A549 (cell line): ENCODE data around the gene CRISPLD2. TPM values are rescaled to one million over a fixed set of nuclear protein-coding genes. Genes with fewer than 3 reads are reported as not detected.

Source experiments
- ATAC-seq, 2 experiments: fragments of 200-7000 bp in 1 of 2; fragments of >200 bp in 1 of 2; cut with Nextera tagmentation in 1 of 2; cut with Tn5 transposase in 1 of 2; 3 replicates each; pipeline versions ENCODE4 v1.8.0 to v1.9.1; 2018 to 2020; ENCODE audit warnings: mild to moderate bottlenecking in 1 of 2, moderate library complexity in 1 of 2
- CTCF ChIA-PET: fragments of 300-600 bp; sonication (Branson Sonifier 250); formaldehyde crosslinking; extraction: SDS; loops from one replicate; lab custom pipeline; 2021; ENCODE audit warnings: antibody characterized with exemption, inconsistent platforms; lab: Yijun Ruan, JAX
- POLR2A ChIA-PET: fragments of 350-600 bp; formaldehyde crosslinking; extraction: SDS; loops from one replicate; lab custom pipeline; 2021; ENCODE audit warnings: antibody characterized with exemption, inconsistent platforms; lab: Yijun Ruan, JAX
- DNase-seq, 2 experiments: peaks; one replicate each; pipeline versions ENCODE4 v3.0.0 to v3.0.0-alpha.2; 2011 to 2016; ENCODE audit warnings: low read depth in 1 of 2, low spot score in 1 of 2
- FAIRE-seq: peaks from 2 replicates; lab custom pipeline; 2011; peaks lifted over from hg19 to GRCh38; lab: Jason Lieb, UNC
- H3K27ac ChIP-seq, 2 experiments: fragments of >200 bp; sonication (Bioruptor Twin); formaldehyde crosslinking; 3 replicates each; pipeline ENCODE4 v1.5.1; 2016 to 2017
- H3K4me1 ChIP-seq: fragments of >200 bp; sonication (Bioruptor Twin); formaldehyde crosslinking; 3 replicates; pipeline ENCODE4 v1.6.1; 2016
- H3K4me2 ChIP-seq: fragments of >200 bp; sonication (Bioruptor Twin); formaldehyde crosslinking; 3 replicates; pipeline ENCODE4 v1.6.1; 2016
- H3K4me3 ChIP-seq: fragments of >200 bp; sonication (Bioruptor Twin); formaldehyde crosslinking; 3 replicates; pipeline ENCODE4 v1.5.1; 2016
- H3K9me3 ChIP-seq: fragments of >200 bp; sonication (Bioruptor Twin); formaldehyde crosslinking; 3 replicates; pipeline ENCODE4 v1.6.1; 2016
- BHLHE40 ChIP-seq: IDR thresholded peaks from 2 replicates; pipeline ENCODE4 v1.6.1; 2012; ENCODE audit warnings: low read depth, low read length, inconsistent platforms
- CBX2 ChIP-seq: fragments of 200-600 bp; sonication (generic); IDR thresholded peaks from 2 replicates; pipeline ENCODE4 v1.6.1; 2016; ENCODE audit warnings: low read depth, mild to moderate bottlenecking, borderline replicate concordance
- CEBPB ChIP-seq, 2 experiments: fragments of >200 bp in 1 of 2; sonication (Bioruptor Twin) in 1 of 2; formaldehyde crosslinking in 1 of 2; IDR thresholded peaks; 2 replicates each; pipeline ENCODE4 v1.6.1; 2012 to 2016
- CHD2 ChIP-seq: fragments of 150-350 bp; IDR thresholded peaks from 2 replicates; pipeline ENCODE4 v1.6.1; 2014; ENCODE audit warnings: low read length; ENCODE audit not compliant: partially characterized antibody
- CHD4 ChIP-seq: fragments of 200-600 bp; sonication (generic); IDR thresholded peaks from 2 replicates; pipeline ENCODE4 v1.6.1; 2016; ENCODE audit warnings: antibody characterized with exemption, mild to moderate bottlenecking, borderline replicate concordance
- EHF ChIP-seq: fragments of 250-450 bp; sonication (Bioruptor Pico); IDR thresholded peaks from 2 replicates; pipeline ENCODE4 v1.5.0; 2020; ENCODE audit warnings: mild to moderate bottlenecking
- ELK1 ChIP-seq: fragments of 150-350 bp; IDR thresholded peaks from 2 replicates; pipeline ENCODE4 v1.6.1; 2014; ENCODE audit warnings: low read depth, mild to moderate bottlenecking, low read length
- EP300 ChIP-seq, 2 experiments: fragments of >200 bp; sonication (Bioruptor Twin); formaldehyde crosslinking; IDR thresholded peaks; 2 replicates in 1 of 2; 3 replicates in 1 of 2; pipeline ENCODE4 v1.6.1; 2016 to 2017
- ESRRA ChIP-seq: fragments of 150-350 bp; IDR thresholded peaks from 2 replicates; pipeline ENCODE4 v1.6.1; 2014; ENCODE audit warnings: mild to moderate bottlenecking, low read length, borderline replicate concordance
- FOSB ChIP-seq: fragments of 250-450 bp; sonication (Bioruptor Pico); IDR thresholded peaks from 2 replicates; pipeline ENCODE4 v1.5.0; 2020; ENCODE audit warnings: mild to moderate bottlenecking, moderate library complexity
- FOSL2 ChIP-seq, 2 experiments: fragments of 450-650 bp in 1 of 2; fragments of >200 bp in 1 of 2; sonication (Bioruptor Twin) in 1 of 2; formaldehyde crosslinking; IDR thresholded peaks; 2 replicates each; pipeline versions ENCODE4 v1.5.0 to v1.6.1; 2016 to 2020; ENCODE audit warnings: mild to moderate bottlenecking in 1 of 2, moderate library complexity in 1 of 2
- HOXA7 ChIP-seq: fragments of 250-450 bp; sonication (Bioruptor Pico); IDR thresholded peaks from 2 replicates; pipeline ENCODE4 v1.5.0; 2020; ENCODE audit warnings: mild to moderate bottlenecking, moderate library complexity
- HOXB13 ChIP-seq: fragments of 250-450 bp; sonication (Bioruptor Pico); IDR thresholded peaks from 2 replicates; pipeline ENCODE4 v1.5.0; 2020; ENCODE audit warnings: low read depth, mild to moderate bottlenecking, moderate library complexity
- KDM1A ChIP-seq: fragments of 200-600 bp; sonication (generic); IDR thresholded peaks from 2 replicates; pipeline ENCODE4 v1.6.1; 2016; ENCODE audit warnings: low read depth, mild to moderate bottlenecking
- KDM5A ChIP-seq: fragments of 200-600 bp; sonication (generic); IDR thresholded peaks from 2 replicates; pipeline ENCODE4 v1.6.1; 2016; ENCODE audit warnings: antibody characterized with exemption, mild to moderate bottlenecking
- MAFK ChIP-seq: fragments of 450-650 bp; IDR thresholded peaks from 2 replicates; pipeline ENCODE4 v1.6.1; 2014; ENCODE audit not compliant: partially characterized antibody
- MAZ ChIP-seq: fragments of 150-350 bp; IDR thresholded peaks from 2 replicates; pipeline ENCODE4 v1.6.1; 2014; ENCODE audit warnings: antibody characterized with exemption, low read depth, low read length, borderline replicate concordance
- NFE2L2 ChIP-seq: fragments of 150-350 bp; conservative IDR thresholded peaks from 2 replicates; pipeline ENCODE4 v1.6.1; 2014; ENCODE audit warnings: low read length
- NR3C1 ChIP-seq: fragments of >200 bp; sonication (Bioruptor Twin); formaldehyde crosslinking; IDR thresholded peaks from 3 replicates; pipeline ENCODE4 v1.6.1; 2017
- POLR2A ChIP-seq: IDR thresholded peaks from 2 replicates; pipeline ENCODE4 v1.6.1; 2012; ENCODE audit warnings: mild to moderate bottlenecking, low read length
- RFX5 ChIP-seq: fragments of 450-650 bp; IDR thresholded peaks from 2 replicates; pipeline ENCODE4 v1.7.1; 2014; ENCODE audit warnings: antibody characterized with exemption, mild to moderate bottlenecking, moderate library complexity
- SREBF2 ChIP-seq: fragments of 450-650 bp; IDR thresholded peaks from 2 replicates; pipeline ENCODE4 v1.6.1; 2014; ENCODE audit warnings: mild to moderate bottlenecking, moderate library complexity
- TP53 ChIP-seq: fragments of 250-450 bp; sonication (Bioruptor Pico); IDR thresholded peaks from 2 replicates; pipeline ENCODE4 v1.5.0; 2021; ENCODE audit warnings: mild to moderate bottlenecking, moderate library complexity
- ZC3H11A ChIP-seq: fragments of 450-650 bp; IDR thresholded peaks from 2 replicates; pipeline ENCODE4 v1.6.1; 2014; ENCODE audit warnings: antibody characterized with exemption, mild to moderate bottlenecking
- ZSCAN20 ChIP-seq: fragments of 250-450 bp; sonication (Bioruptor Pico); IDR thresholded peaks from 2 replicates; pipeline ENCODE4 v1.8.0; 2022; ENCODE audit warnings: mild to moderate bottlenecking, moderate library complexity
- WGBS: methylation state at CpG from one replicate; pipeline ENCODE4 v1.1.6; 2017; ENCODE audit errors: missing lambda C conversion rate; 5-methylcytosine and 5-hydroxymethylcytosine counted together
- polyA plus RNA-seq, 4 experiments: library from polyadenylated mRNA; depleted of rRNA in 3 of 4; stranded (reverse); fragments of >200 nt; fragmentation: RNase III in 1 of 4; extraction: RNeasy Plus Mini Kit Qiagen cat#74134 plus additional on column Dnase treatment in 1 of 4; gene quantifications; 2 replicates in 3 of 4; 3 replicates in 1 of 4; pipeline ENCODE4 v1.2.3, GENCODE V29; 2011 to 2017
- TF ChIP-seq, protein P1 (sequence below): fragments of 250-450 bp; sonication (Bioruptor Pico); IDR thresholded peaks from 2 replicates; pipeline ENCODE4 v1.5.0; 2020; ENCODE audit warnings: low read depth, mild to moderate bottlenecking, moderate library complexity
- TF ChIP-seq, protein P2 (sequence below): fragments of >200 bp; sonication (Bioruptor Twin); formaldehyde crosslinking; IDR thresholded peaks from 3 replicates; pipeline ENCODE4 v1.5.1; 2016
- TF ChIP-seq, protein P3 (sequence below): IDR thresholded peaks from 2 replicates; pipeline ENCODE4 v1.6.1; 2012

Gene CRISPLD2
- polyA plus RNA-seq, 2 of the 4 experiments (the other 2 are of a cell fraction) = 0.85 to 1.6 TPM

GRCh38 chr16:84919269-84919668, 99.5 kb downstream of the CRISPLD2 start:
- FAIRE-seq = no peak
- TF ChIP-seq CBX2 (no peak), EHF (CRISPR knock-in tag) (no peak), HOXA7 (CRISPR knock-in tag) (no peak), RFX5 (no peak), ESRRA (no peak), FOSB (no peak), KDM1A (no peak), BHLHE40 (no peak), MAZ (no peak), ZC3H11A (no peak), CEBPB (IDR thresholded peaks at IDR 0.05) (no peak), NR3C1 (no peak), EP300 (IDR thresholded peaks at IDR 0.05) (no peak), SREBF2 (no peak), TP53 (no peak), HOXB13 (CRISPR knock-in tag) (no peak), CHD2 (no peak)
- TF ChIP-seq, protein P1, sequence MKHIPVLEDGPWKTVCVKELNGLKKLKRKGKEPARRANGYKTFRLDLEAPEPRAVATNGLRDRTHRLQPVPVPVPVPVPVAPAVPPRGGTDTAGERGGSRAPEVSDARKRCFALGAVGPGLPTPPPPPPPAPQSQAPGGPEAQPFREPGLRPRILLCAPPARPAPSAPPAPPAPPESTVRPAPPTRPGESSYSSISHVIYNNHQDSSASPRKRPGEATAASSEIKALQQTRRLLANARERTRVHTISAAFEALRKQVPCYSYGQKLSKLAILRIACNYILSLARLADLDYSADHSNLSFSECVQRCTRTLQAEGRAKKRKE = no peak
- TF ChIP-seq, all 56 proteins: peak for 0
- Histone ChIP-seq H3K4me1 (no peaks in the 10 kb centered on the region), H3K4me2 (no peak overlapping the region), H3K4me3 (no peak overlapping the region), H3K27ac (no peak overlapping the region), H3K9me3 (no peaks in the 10 kb centered on the region)
- no peak for DNase-seq
- ATAC-seq = no peak
- ChIA-PET CTCF (interaction anchor here (0.7 to 3.4 kb wide), 5 partner anchors 10 to 1433 kb away, joined by 3 to 14 read pairs (median 8); no protein-coding TSS in a partner anchor), POLR2A (no interaction called here)
- 64% methylated on average over 7 of the region's 7 CpGs for WGBS

DNA sequence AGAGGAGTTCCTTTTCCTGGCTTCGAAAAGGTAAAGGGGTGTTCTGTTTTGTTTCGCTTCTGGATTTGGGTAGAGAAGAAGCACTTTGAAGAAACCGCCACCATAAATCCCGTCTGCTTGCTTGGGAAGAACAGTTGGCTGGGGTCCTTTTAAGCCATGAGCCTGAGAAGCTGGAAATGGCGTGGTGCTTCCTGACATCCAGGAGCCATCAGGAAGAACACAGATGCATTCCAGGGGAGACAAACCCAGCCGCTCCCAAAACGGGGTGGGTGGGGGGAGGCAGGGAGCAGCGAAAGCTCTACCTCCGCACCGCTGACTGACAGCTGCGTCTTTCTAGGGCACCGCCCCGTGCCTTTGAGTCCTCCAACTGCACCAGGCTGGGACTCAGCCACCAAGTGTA, 99.9 kb downstream of the CRISPLD2 start:
- WGBS = 74% methylated on average over 7 of the region's 13 CpGs
- ChIA-PET POLR2A (no interaction called here), CTCF (interaction anchor here (0.7 to 3.4 kb wide), 6 partner anchors 9 to 1433 kb away, joined by 3 to 14 read pairs (median 8); no protein-coding TSS in a partner anchor)
- TF ChIP-seq MAZ = no peak
- TF ChIP-seq ZSCAN20 (CRISPR knock-in tag) = no peak
- no peak for TF ChIP-seq POLR2A
- TF ChIP-seq, protein P1 = no peak
- TF ChIP-seq HOXA7 (CRISPR knock-in tag) = no peak
- TF ChIP-seq, protein P2, sequence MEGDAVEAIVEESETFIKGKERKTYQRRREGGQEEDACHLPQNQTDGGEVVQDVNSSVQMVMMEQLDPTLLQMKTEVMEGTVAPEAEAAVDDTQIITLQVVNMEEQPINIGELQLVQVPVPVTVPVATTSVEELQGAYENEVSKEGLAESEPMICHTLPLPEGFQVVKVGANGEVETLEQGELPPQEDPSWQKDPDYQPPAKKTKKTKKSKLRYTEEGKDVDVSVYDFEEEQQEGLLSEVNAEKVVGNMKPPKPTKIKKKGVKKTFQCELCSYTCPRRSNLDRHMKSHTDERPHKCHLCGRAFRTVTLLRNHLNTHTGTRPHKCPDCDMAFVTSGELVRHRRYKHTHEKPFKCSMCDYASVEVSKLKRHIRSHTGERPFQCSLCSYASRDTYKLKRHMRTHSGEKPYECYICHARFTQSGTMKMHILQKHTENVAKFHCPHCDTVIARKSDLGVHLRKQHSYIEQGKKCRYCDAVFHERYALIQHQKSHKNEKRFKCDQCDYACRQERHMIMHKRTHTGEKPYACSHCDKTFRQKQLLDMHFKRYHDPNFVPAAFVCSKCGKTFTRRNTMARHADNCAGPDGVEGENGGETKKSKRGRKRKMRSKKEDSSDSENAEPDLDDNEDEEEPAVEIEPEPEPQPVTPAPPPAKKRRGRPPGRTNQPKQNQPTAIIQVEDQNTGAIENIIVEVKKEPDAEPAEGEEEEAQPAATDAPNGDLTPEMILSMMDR = no peak
- TF ChIP-seq ELK1 = no peak
- TF ChIP-seq KDM5A = no peak
- TF ChIP-seq, protein P3, sequence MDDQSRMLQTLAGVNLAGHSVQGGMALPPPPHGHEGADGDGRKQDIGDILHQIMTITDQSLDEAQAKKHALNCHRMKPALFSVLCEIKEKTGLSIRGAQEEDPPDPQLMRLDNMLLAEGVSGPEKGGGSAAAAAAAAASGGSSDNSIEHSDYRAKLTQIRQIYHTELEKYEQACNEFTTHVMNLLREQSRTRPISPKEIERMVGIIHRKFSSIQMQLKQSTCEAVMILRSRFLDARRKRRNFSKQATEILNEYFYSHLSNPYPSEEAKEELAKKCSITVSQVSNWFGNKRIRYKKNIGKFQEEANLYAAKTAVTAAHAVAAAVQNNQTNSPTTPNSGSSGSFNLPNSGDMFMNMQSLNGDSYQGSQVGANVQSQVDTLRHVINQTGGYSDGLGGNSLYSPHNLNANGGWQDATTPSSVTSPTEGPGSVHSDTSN = no peak
- no peak for TF ChIP-seq NFE2L2
- no peak for TF ChIP-seq FOSB
- no peak for TF ChIP-seq EHF (CRISPR knock-in tag)
- no peak for TF ChIP-seq CHD4
- no peak for TF ChIP-seq MAFK
- TF ChIP-seq FOSL2 (IDR thresholded peaks at IDR 0.05) = no peak
- no peak for TF ChIP-seq FOSL2 (CRISPR knock-in tag; IDR thresholded peaks at IDR 0.05)
- no peak for DNase-seq
- Histone ChIP-seq H3K4me1 (no peaks in the 10 kb centered on the region), H3K27ac (no peak overlapping the region), H3K4me3 (no peak overlapping the region), H3K4me2 (no peak overlapping the region), H3K9me3 (no peaks in the 10 kb centered on the region)
- no peak for FAIRE-seq
- ATAC-seq = no peak
